Spleen (tissue), 11 donors: ENCODE results near the gene AKNA. TPM values are rescaled to one million over a fixed set of nuclear protein-coding genes. Genes with fewer than 3 reads are reported as not detected.

ENCODE experiments used
- DNase-seq: peaks from one replicate; pipeline ENCODE4 v3.0.0-alpha.2; 2020
- H3K27ac ChIP-seq, 8 donors: fragments of 200-600 bp; sonication (generic) in 7 of 8; 1 replicate in 4 of 8; 2 replicates in 4 of 8; pipeline versions ENCODE4 v1.5.0 to v1.8.0; 2016 to 2021; ENCODE audit warnings: inconsistent platforms in 4 of 8, mild to moderate bottlenecking in 4 of 8, moderate library complexity in 1 of 8
- H3K27me3 ChIP-seq, 7 donors: fragments of 200-600 bp; sonication (generic) in 6 of 7; replicated peaks in 1 of 7; 1 replicate in 4 of 7; 2 replicates in 3 of 7; pipeline versions ENCODE4 v1.5.0 to v1.8.0; 2016 to 2021; ENCODE audit warnings: inconsistent platforms in 3 of 7, mild to moderate bottlenecking in 1 of 7
- H3K36me3 ChIP-seq, 6 donors: fragments of 200-600 bp; sonication (generic) in 5 of 6; 1 replicate in 4 of 6; 2 replicates in 2 of 6; pipeline versions ENCODE4 v1.5.0 to v1.8.0; 2016 to 2021; ENCODE audit warnings: inconsistent platforms in 2 of 6
- H3K4me1 ChIP-seq, 6 donors: fragments of 200-600 bp; sonication (generic) in 5 of 6; 1 replicate in 3 of 6; 2 replicates in 3 of 6; pipeline versions ENCODE4 v1.5.0 to v1.8.0; 2016 to 2021; ENCODE audit warnings: inconsistent platforms in 3 of 6
- H3K4me3 ChIP-seq, 8 donors: fragments of 200-600 bp; sonication (generic) in 7 of 8; 1 replicate in 4 of 8; 2 replicates in 4 of 8; pipeline versions ENCODE4 v1.5.0 to v1.8.0; 2016 to 2021; ENCODE audit warnings: inconsistent platforms in 4 of 8, mild to moderate bottlenecking in 4 of 8, moderate library complexity in 2 of 8
- H3K9me3 ChIP-seq, 8 donors: fragments of 200-600 bp; sonication (generic) in 7 of 8; 1 replicate in 4 of 8; 2 replicates in 4 of 8; pipeline versions ENCODE4 v1.5.0 to v1.8.0; 2016 to 2021; ENCODE audit warnings: inconsistent platforms in 4 of 8
- POLR2A ChIP-seq, 3 donors: fragments of 450-650 bp; IDR thresholded peaks; one replicate each; pipeline ENCODE4 v1.5.1; 2017; ENCODE audit warnings: antibody characterized with exemption in 3 of 3, mild to moderate bottlenecking in 1 of 3
- POLR2AphosphoS5 ChIP-seq, 3 donors: sonication (generic); formaldehyde crosslinking; IDR thresholded peaks; one replicate each; pipeline ENCODE4 v1.5.1; 2017; ENCODE audit warnings: antibody characterized with exemption in 3 of 3
- WGBS, 5 donors: extraction: QIAGEN DNeasy Blood & Tissue Kit in 3 of 5; methylation state at CpG; one replicate each; pipeline versions ENCODE4 v1.1.5 to v1.1.7; 2013 to 2018; 5-methylcytosine and 5-hydroxymethylcytosine counted together
- intact Hi-C: fragments of 100-400 bp; cut with DNase I; formaldehyde crosslinking; loops from one replicate; pipeline ENCODE4 v1.15.0; 2023; ENCODE audit warnings: low total_unique reads
- polyA plus RNA-seq, 3 donors: library from polyadenylated mRNA; stranded (reverse); fragments of 200-250 nt; gene quantifications; one replicate each; pipeline ENCODE4 v1.2.1, GENCODE V29; 2013
- total RNA-seq, 7 donors: library from RNA; depleted of rRNA in 3 of 7; stranded (reverse); fragments of >200 nt in 3 of 7; fragmentation: NEBNext Ultra II Directional in 4 of 7; extraction: Animal tissue kit (Norgen Biotek cat#: 25700) in 4 of 7; gene quantifications; one replicate each; pipeline versions ENCODE4 v1.1.0 to v1.2.1, GENCODE V29; 2016 to 2021
- TF ChIP-seq, protein P1 (sequence below), 11 experiments: fragments of 200-600 bp in 7 of 11; fragments of 450-650 bp in 4 of 11; sonication (generic) in 4 of 11; IDR thresholded peaks in 8 of 11; conservative IDR thresholded peaks in 3 of 11; 1 replicate in 7 of 11; 2 replicates in 4 of 11; pipeline versions ENCODE4 v1.4.0 to v1.8.0; 2016 to 2021; ENCODE audit warnings: antibody characterized with exemption in 11 of 11, inconsistent platforms in 4 of 11, mild to moderate bottlenecking in 1 of 11
- donor health status: healthy with polysubstance abuse.
- donor health status: DM: no; HTN: no; CAD: no; lungs with moderate emphysema.
- donor health status: DM: no; HTN: no; CAD: no.
- donor health status: Bipolar disorder and iron deficiency.
- donor health status: healthy.
- donor health status: DM: no; HTN: no; CAD: no.
- donor health status: DM: yes; HTN: yes; CAD: no.

AKNA gene
- total and polyA plus RNA-seq, 10 donors = 92.9 to 324 (median 216) TPM

DNA sequence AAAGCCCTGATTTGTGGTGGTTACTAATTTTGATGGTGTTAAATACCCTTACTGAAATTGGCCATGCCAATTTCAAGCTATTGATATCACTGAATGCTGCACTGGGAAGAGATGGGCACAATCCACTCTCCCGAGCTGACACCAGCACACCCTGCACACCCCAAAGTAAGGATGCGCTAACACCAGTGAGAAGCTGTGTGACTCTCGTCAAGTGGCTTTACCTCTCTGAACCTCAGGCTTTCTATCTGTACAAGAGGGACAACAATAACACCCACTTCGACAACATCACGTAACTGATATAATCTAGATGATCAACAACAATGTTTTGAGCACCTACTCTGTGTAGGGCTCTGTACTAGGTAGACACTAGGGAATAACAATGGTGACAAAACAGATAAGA is 8.0 kb upstream of the AKNA start:
- Histone ChIP-seq H3K27ac (peak overlapping the region in 7 of 8 donors; percentile 48 to 99 (median 72)), H3K9me3 (no peaks in the 10 kb centered on the region), H3K36me3 (peaks cover 0 to 46% (median 0%) of the 10 kb centered on the region in 6 donors), H3K27me3 (no peaks in the 10 kb centered on the region), H3K4me1 (peaks cover 59 to 85% (median 74%) of the 10 kb centered on the region in 6 donors), H3K4me3 (no peak overlapping the region)
- TF ChIP-seq, protein P1, sequence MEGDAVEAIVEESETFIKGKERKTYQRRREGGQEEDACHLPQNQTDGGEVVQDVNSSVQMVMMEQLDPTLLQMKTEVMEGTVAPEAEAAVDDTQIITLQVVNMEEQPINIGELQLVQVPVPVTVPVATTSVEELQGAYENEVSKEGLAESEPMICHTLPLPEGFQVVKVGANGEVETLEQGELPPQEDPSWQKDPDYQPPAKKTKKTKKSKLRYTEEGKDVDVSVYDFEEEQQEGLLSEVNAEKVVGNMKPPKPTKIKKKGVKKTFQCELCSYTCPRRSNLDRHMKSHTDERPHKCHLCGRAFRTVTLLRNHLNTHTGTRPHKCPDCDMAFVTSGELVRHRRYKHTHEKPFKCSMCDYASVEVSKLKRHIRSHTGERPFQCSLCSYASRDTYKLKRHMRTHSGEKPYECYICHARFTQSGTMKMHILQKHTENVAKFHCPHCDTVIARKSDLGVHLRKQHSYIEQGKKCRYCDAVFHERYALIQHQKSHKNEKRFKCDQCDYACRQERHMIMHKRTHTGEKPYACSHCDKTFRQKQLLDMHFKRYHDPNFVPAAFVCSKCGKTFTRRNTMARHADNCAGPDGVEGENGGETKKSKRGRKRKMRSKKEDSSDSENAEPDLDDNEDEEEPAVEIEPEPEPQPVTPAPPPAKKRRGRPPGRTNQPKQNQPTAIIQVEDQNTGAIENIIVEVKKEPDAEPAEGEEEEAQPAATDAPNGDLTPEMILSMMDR (IDR thresholded peaks at IDR 0.05 in 8 of 11, conservative IDR thresholded peaks at IDR 0.05 in 3 of 11) = no peak
- TF ChIP-seq POLR2A (IDR thresholded peaks at IDR 0.05) = no peak
- TF ChIP-seq POLR2AphosphoS5 (IDR thresholded peaks at IDR 0.05) = no peak
- WGBS, 5 donors = 87 to 95% (median 93%) methylated on average over 5 of the region's 5 CpGs
- no peak for DNase-seq
- intact Hi-C loops = loop anchor here (10.0 kb wide), 1 partner anchor 51 kb away; no protein-coding TSS in a partner anchor

DNA sequence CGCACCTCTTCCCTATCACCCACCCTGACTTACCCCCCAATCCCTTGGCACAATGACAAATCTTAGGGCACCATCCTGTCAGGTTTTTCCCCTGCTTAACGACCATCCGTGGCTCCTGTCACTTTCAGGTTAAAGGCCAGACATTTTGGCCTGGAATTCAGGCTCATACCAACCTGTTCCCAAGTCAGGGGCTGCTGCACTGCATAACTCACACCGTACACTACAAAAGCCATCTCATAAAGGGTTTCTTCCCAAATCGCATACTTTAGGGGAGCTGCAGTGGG is 7.5 kb upstream of the AKNA start:
- TF ChIP-seq POLR2AphosphoS5 (IDR thresholded peaks at IDR 0.05) = no peak
- no peak for TF ChIP-seq POLR2A (IDR thresholded peaks at IDR 0.05)
- TF ChIP-seq, protein P1 (IDR thresholded peaks at IDR 0.05 in 8 of 11, conservative IDR thresholded peaks at IDR 0.05 in 3 of 11) = no peak
- peak overlapping the region; percentile 39 to 99 (median 68) for H3K27ac ChIP-seq
- WGBS, 5 donors = 36 to 48% (median 43%) methylated on average over 5 of the region's 5 CpGs
- peaks cover 64 to 90% (median 79%) of the 10 kb centered on the region in 6 donors for H3K4me1 ChIP-seq
- no peaks in the 10 kb centered on the region for H3K9me3 ChIP-seq
- H3K36me3 ChIP-seq = peaks cover 0 to 49% (median 0%) of the 10 kb centered on the region in 6 donors
- intact Hi-C loops = loop anchor here (10.0 kb wide), 1 partner anchor 50 kb away; no protein-coding TSS in a partner anchor
- no peaks in the 10 kb centered on the region for H3K27me3 ChIP-seq
- no peak for DNase-seq
- peak overlapping the region in 1 of 8 donors; percentile 23 for H3K4me3 ChIP-seq

DNA sequence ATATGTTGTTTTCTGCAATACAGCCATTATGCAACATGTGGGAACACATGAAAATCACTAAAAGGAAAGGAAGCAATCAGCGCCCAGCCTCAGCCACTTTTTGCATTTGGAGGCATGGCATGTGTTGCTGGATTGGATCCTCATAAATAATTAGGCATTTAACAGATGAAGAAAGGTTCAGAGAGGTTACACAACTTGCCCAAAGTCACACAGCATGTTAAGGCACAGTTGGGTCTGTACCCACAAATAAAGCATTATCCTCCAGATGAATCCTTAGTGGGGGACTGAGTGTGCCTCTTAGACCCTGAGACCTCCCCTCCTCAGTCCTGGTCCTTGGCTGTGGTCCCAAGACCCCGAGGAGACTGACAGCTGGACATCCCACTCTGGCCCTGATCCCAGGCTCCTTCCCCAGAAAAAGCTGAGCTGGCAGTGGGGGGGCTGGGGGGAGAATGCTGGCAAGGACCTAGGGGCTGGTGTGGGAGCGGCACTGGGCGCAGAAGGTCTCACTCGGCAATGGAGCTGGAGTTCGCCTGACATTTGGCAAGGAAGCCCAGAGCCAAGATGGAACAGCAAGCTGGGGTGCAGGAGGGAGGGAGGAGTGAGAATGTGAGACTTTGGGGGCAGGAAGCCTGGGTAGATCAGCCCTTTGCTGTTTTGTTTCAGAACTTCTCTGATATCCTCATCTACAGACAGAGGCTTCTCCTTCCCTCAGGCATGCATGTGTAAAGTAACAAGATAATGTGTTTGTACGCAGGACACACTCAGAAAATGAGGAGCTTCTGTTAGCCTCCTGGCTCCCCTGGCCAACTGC is 6.9 kb upstream of the AKNA start:
- intact Hi-C loops = loop anchor here (10.0 kb wide), 1 partner anchor 50 kb away; no protein-coding TSS in a partner anchor
- Histone ChIP-seq H3K27ac (peak overlapping the region; percentile 39 to 99 (median 68)), H3K9me3 (no peaks in the 10 kb centered on the region), H3K4me3 (peak overlapping the region in 1 of 8 donors; percentile 23), H3K36me3 (peaks cover 0 to 49% (median 0%) of the 10 kb centered on the region in 6 donors), H3K27me3 (no peaks in the 10 kb centered on the region), H3K4me1 (peaks cover 70 to 95% (median 84%) of the 10 kb centered on the region in 6 donors)
- TF ChIP-seq POLR2A (IDR thresholded peaks at IDR 0.05) = no peak
- TF ChIP-seq, protein P1 (IDR thresholded peaks at IDR 0.05 in 8 of 11, conservative IDR thresholded peaks at IDR 0.05 in 3 of 11) = no peak
- TF ChIP-seq POLR2AphosphoS5 (IDR thresholded peaks at IDR 0.05) = peak in 2 of 3 donors; percentile 40 to 51
- 40 to 67% (median 56%) methylated on average over 7 of the region's 7 CpGs for WGBS, 5 donors
- DNase-seq = no peak

DNA sequence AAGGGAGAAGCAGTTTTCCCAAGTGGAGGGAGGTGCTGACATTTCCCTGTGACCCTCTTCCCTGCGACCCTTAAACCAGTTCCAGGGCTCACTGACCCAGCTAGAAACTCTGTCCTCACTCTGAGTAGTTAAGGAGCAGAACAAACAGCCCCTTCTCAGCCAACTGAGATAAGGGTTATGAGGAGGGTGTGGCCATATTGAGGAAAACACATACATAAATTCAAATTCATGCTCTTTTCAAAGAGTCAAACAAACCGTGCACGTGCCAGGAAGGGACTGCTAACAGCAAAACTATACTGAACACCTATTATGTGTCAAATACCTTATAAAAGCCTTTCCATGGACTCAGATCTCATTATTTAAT is 4.9 kb upstream of the AKNA start:
- TF ChIP-seq POLR2A (IDR thresholded peaks at IDR 0.05) (no peak), POLR2AphosphoS5 (IDR thresholded peaks at IDR 0.05) (peak in 1 of 3 donors; percentile 2)
- peaks cover 86 to 100% (median 98%) of the 10 kb centered on the region in 6 donors for H3K4me1 ChIP-seq
- no peaks in the 10 kb centered on the region for H3K9me3 ChIP-seq
- intact Hi-C loops = loop anchor here (10.0 kb wide), 1 partner anchor 48 kb away; no protein-coding TSS in a partner anchor
- no peaks in the 10 kb centered on the region for H3K27me3 ChIP-seq
- WGBS, 5 donors = 31 to 54% (median 38%) methylated on average over 3 of the region's 3 CpGs
- peak overlapping the region; percentile 54 to 99 (median 78) for H3K27ac ChIP-seq
- no peak overlapping the region for H3K4me3 ChIP-seq
- H3K36me3 ChIP-seq = peaks cover 0 to 57% (median 0%) of the 10 kb centered on the region in 6 donors
- DNase-seq = no peak
